ENCODE data around the gene D2HGDH. TPM values are rescaled to one million over a fixed set of nuclear protein-coding genes. Genes with fewer than 3 reads are reported as not detected.
A peak's percentile ranks its signal among the peaks of the same experiment; 100 is the strongest.
"Not testable (repeated sequence)": the region's sequence is repeated elsewhere in the genome, so short reads cannot be mapped to it uniquely, and the experiment has no call there.

D2HGDH gene
- total and polyA plus RNA-seq, 2 of the 8 experiments (the other 6 are each of a cell fraction or from before 2014, with no cell fraction given) = 3.4 to 8.1 TPM

DNA sequence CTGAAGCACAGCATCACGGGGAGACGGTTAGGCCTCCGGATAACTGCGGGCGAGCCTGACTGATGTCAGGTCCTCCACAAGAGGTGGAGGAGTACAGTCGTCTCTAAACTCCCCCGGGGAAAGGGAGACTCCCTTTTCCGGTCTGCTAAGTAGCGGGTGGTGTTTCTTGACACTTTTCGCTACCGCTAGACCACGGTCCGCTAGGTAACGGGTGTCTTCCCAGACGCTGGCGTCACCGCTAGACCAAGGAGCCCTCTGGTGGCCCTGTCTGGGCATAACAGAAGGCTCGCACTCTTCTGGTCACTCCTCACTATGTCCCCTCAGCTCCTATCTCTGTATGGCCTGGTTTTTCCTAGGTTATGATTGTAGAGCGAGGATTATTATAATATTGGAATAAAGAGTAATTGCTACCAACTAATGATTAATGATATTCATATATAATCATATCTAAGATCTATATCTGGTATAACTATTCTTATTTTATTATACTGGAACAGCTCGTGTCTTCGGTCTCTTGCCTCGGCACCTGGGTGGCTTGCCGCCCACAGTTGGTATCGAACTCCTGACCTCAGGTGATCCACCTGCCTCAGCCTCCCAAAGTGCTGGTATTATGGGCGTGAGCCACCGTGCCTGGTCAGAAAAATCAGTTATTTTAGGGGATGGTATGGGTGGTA is 1.8 kb upstream of the D2HGDH start:
- H3K36me3 ChIP-seq (ENCODE audit: control insufficient read depth in 2 of 4, insufficient read depth in 4 of 4, low read length in 3 of 4); H3K27me3 ChIP-seq (replicated peaks in 1 of 4; ENCODE audit: control insufficient read depth in 3 of 4, extremely low read depth in 1 of 4, insufficient read depth in 3 of 4, low read length in 3 of 4); H3K4me3 ChIP-seq (ENCODE audit: extremely low read depth in 1 of 4, insufficient read depth in 2 of 4, low read depth in 3 of 4, low read length in 4 of 4); FAIRE-seq; H4K5ac ChIP-seq (ENCODE audit: insufficient read length, low read depth, low read length); H2AK5ac ChIP-seq (ENCODE audit: low read depth, low read length); H3K79me1 ChIP-seq (ENCODE audit: low read depth, low read length); H3K4ac ChIP-seq (replicated peaks; ENCODE audit: insufficient read length, low read depth, low read length); H2BK120ac ChIP-seq (replicated peaks; ENCODE audit: low read depth, low read length); H2BK12ac ChIP-seq (ENCODE audit: low read depth, low read length); H3K27ac ChIP-seq (ENCODE audit: low read depth, low read length); H4K20me1 ChIP-seq (replicated peaks in 1 of 2; ENCODE audit: control insufficient read depth in 1 of 2, insufficient read depth in 2 of 2, low read length in 2 of 2); H3K18ac ChIP-seq (ENCODE audit: extremely low read depth, low read length); H3K79me2 ChIP-seq (ENCODE audit: control insufficient read depth in 1 of 2, insufficient read depth in 2 of 2, low read length in 2 of 2); H2BK5ac ChIP-seq (ENCODE audit: low read depth, low read length); H4K8ac ChIP-seq (ENCODE audit: extremely low read depth, insufficient read depth, low read length); H4K91ac ChIP-seq (replicated peaks; ENCODE audit: insufficient read length, low read length); H2BK20ac ChIP-seq (ENCODE audit: low read length); H3K14ac ChIP-seq (ENCODE audit: insufficient read length); H3K23ac ChIP-seq (ENCODE audit: insufficient read length); H3K9ac ChIP-seq (replicated peaks in 1 of 4; ENCODE audit: extremely low read depth in 1 of 4, low read depth in 3 of 4, low read length in 3 of 4); H3K9me3 ChIP-seq (ENCODE audit: insufficient read depth in 2 of 2, low read depth in 1 of 2, low read length in 1 of 2); H2BK15ac ChIP-seq (ENCODE audit: low read length); H3K4me1 ChIP-seq (replicated peaks in 1 of 4; ENCODE audit: control insufficient read depth in 3 of 4, insufficient read depth in 4 of 4, low read length in 3 of 4); H2AFZ ChIP-seq (ENCODE audit: low read length); H3K4me2 ChIP-seq (ENCODE audit: insufficient read depth in 1 of 2, low read depth in 2 of 2, low read length in 2 of 2); H3K56ac ChIP-seq (replicated peaks; ENCODE audit: insufficient read length, low read depth, low read length): not testable (repeated sequence)
- peak; percentile 24 to 36; a peak in 3 of 4 replicates for TF ChIP-seq RAD21 (IDR thresholded peaks at IDR 0.05 in 1 of 2, conservative IDR thresholded peaks at IDR 0.05 in 1 of 2; ENCODE audit: low read depth in 2 of 2, low read length in 2 of 2)
- TF ChIP-seq, protein P1, sequence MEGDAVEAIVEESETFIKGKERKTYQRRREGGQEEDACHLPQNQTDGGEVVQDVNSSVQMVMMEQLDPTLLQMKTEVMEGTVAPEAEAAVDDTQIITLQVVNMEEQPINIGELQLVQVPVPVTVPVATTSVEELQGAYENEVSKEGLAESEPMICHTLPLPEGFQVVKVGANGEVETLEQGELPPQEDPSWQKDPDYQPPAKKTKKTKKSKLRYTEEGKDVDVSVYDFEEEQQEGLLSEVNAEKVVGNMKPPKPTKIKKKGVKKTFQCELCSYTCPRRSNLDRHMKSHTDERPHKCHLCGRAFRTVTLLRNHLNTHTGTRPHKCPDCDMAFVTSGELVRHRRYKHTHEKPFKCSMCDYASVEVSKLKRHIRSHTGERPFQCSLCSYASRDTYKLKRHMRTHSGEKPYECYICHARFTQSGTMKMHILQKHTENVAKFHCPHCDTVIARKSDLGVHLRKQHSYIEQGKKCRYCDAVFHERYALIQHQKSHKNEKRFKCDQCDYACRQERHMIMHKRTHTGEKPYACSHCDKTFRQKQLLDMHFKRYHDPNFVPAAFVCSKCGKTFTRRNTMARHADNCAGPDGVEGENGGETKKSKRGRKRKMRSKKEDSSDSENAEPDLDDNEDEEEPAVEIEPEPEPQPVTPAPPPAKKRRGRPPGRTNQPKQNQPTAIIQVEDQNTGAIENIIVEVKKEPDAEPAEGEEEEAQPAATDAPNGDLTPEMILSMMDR (IDR thresholded peaks at IDR 0.05; ENCODE audit: control extremely low read depth in 1 of 3, insufficient read depth in 1 of 3, low read depth in 1 of 3, low read length in 3 of 3) = peak in 1 of 3 experiments; percentile 21; a peak in 1 of 4 replicates
- H3K23me2 ChIP-seq (ENCODE audit: low read depth, low read length) = peaks cover 12% of the 10 kb centered on the region; the same call in 1 of the 2 replicates
- 45% methylated on average over 26 of the region's 26 CpGs; no CpG with 5 or more reads in 1 of the 2 experiments for WGBS, 2 experiments (ENCODE audit: extremely low coverage in 1 of 2, insufficient coverage in 1 of 2, insufficient read length in 1 of 2, insufficient replicate concordance in 2 of 2, low coverage in 1 of 2, low lambda C conversion rate in 2 of 2, missing lambda C conversion rate in 1 of 2)
- ChIA-PET CTCF (ENCODE audit: partially characterized antibody) (interaction anchor here (0.6 to 4.0 kb wide), 20 partner anchors 8 to 146 kb away, joined by 3 to 28 read pairs (median 4); partner anchors contain the start of gene ING5), POLR2A (ENCODE audit: partially characterized antibody) (interaction anchor here (10.7 kb wide), 1 partner anchor 30 kb away, joined by 64 read pairs; the partner anchor contains the start of gene ING5)
- DNase-seq (ENCODE audit: low read depth in 1 of 2, low spot score in 2 of 2) = peak in 1 of 2 experiments; percentile 74
